ENCODE results near the gene TNNI3K.

The TNNI3K gene

DNA sequence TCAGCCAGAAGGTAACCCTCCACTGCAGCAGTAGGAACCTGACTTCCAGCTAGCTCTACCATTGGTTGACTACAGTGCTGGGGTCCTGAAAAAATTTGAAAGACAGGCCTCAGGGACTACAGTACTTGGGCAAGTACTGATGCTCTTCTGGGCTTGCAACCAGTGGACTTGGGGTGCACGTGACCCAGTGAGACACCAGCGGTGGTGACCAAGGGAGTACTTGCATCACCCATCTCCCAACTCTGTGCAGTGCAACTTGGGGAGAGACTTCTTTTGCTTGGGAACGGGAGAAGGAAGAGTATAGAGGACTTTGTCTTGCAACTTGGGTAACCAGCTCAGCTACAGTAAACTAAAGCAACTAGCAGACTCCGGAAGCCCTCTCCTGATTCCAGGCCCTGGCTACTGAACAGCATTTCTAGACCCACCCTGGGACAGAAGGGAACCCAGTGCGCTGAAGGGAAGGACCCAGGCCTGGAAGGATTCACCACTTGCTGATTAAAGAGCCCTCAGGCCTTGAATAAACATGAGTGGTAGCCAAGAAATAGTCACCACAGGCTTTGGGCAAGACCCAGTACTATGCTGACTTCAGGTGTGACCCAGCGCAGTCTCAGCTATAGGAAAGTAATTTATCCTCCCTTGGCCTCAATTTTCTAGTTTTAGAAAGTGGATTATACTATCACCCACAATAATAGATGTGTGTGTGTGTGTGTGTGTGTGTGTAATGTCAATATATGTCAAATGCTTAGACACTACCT is 45.6 kb downstream of the TNNI3K start:
- H3K9ac ChIP-seq (ENCODE audit: low read length) = no peak overlapping the region
- DNase-seq = no peak
- no peak overlapping the region for H3K4me2 ChIP-seq (ENCODE audit: low read depth, low read length)
- H2AFZ ChIP-seq (ENCODE audit: low read length) = no peak overlapping the region
- no peaks in the 10 kb centered on the region for H3K9me3 ChIP-seq (replicated peaks; ENCODE audit: insufficient read depth, low read length)
- H3F3A ChIP-seq (ENCODE audit: insufficient read depth, low read length) = no peaks in the 10 kb centered on the region
- no peaks in the 10 kb centered on the region for H3K36me3 ChIP-seq (replicated peaks; ENCODE audit: insufficient read depth, low read length)
- no peaks in the 10 kb centered on the region for H3K79me2 ChIP-seq (ENCODE audit: low read length)
- no peaks in the 10 kb centered on the region for H3K27me3 ChIP-seq (replicated peaks; ENCODE audit: insufficient read depth, low read length)
- TF ChIP-seq EZH2 (optimal IDR thresholded peaks at IDR 0.05; ENCODE audit: low read depth, low read length) (no peak), EZH2phosphoT487 (IDR thresholded peaks at IDR 0.05; ENCODE audit: low read length) (no peak)
- TF ChIP-seq, protein P1, sequence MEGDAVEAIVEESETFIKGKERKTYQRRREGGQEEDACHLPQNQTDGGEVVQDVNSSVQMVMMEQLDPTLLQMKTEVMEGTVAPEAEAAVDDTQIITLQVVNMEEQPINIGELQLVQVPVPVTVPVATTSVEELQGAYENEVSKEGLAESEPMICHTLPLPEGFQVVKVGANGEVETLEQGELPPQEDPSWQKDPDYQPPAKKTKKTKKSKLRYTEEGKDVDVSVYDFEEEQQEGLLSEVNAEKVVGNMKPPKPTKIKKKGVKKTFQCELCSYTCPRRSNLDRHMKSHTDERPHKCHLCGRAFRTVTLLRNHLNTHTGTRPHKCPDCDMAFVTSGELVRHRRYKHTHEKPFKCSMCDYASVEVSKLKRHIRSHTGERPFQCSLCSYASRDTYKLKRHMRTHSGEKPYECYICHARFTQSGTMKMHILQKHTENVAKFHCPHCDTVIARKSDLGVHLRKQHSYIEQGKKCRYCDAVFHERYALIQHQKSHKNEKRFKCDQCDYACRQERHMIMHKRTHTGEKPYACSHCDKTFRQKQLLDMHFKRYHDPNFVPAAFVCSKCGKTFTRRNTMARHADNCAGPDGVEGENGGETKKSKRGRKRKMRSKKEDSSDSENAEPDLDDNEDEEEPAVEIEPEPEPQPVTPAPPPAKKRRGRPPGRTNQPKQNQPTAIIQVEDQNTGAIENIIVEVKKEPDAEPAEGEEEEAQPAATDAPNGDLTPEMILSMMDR (IDR thresholded peaks at IDR 0.05; ENCODE audit: low read length) = no peak
- no peak overlapping the region for H3K4me3 ChIP-seq (ENCODE audit: low read length)
- no peak overlapping the region for H3K27ac ChIP-seq (ENCODE audit: low read length)
- no peaks in the 10 kb centered on the region for H3K9me2 ChIP-seq (replicated peaks; ENCODE audit: insufficient read depth, low read length)
- H4K20me1 ChIP-seq (ENCODE audit: insufficient read depth, low read length) = no peaks in the 10 kb centered on the region
- no peaks in the 10 kb centered on the region for H3K4me1 ChIP-seq (ENCODE audit: low read length)

DNA sequence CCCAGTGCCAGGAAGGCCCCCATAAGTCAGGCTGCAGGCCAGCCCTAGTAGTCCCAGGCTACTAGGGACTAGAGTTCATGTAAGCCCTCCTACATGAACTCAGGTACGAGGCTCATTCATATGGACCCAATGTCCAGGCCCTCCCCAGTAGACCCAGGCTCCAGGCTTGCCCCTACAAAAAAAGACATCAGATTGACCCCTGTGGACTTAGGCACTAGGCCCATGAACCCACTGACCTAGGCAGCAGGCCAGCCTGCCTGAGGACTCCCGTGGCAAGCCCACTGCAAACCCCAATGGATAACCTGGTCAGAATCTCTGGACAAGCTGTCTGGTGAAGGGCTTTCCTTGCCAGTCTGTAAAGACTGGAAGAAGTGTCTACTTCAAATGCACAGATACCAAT is 51.2 kb downstream of the TNNI3K start:
- Histone ChIP-seq H3K27me3 (replicated peaks; ENCODE audit: insufficient read depth, low read length) (no peaks in the 10 kb centered on the region), H3K4me3 (ENCODE audit: low read length) (no peak overlapping the region), H3K4me2 (ENCODE audit: low read depth, low read length) (no peak overlapping the region), H3K9me2 (replicated peaks; ENCODE audit: insufficient read depth, low read length) (no peaks in the 10 kb centered on the region), H2AFZ (ENCODE audit: low read length) (no peak overlapping the region), H3K36me3 (replicated peaks; ENCODE audit: insufficient read depth, low read length) (no peaks in the 10 kb centered on the region), H4K20me1 (ENCODE audit: insufficient read depth, low read length) (no peaks in the 10 kb centered on the region), H3K9ac (ENCODE audit: low read length) (no peak overlapping the region), H3F3A (ENCODE audit: insufficient read depth, low read length) (no peaks in the 10 kb centered on the region), H3K9me3 (replicated peaks; ENCODE audit: insufficient read depth, low read length) (no peaks in the 10 kb centered on the region), H3K4me1 (ENCODE audit: low read length) (no peaks in the 10 kb centered on the region), H3K79me2 (ENCODE audit: low read length) (no peaks in the 10 kb centered on the region), H3K27ac (ENCODE audit: low read length) (no peak overlapping the region)
- DNase-seq = no peak
- TF ChIP-seq, protein P1 (IDR thresholded peaks at IDR 0.05; ENCODE audit: low read length) = no peak

DNA sequence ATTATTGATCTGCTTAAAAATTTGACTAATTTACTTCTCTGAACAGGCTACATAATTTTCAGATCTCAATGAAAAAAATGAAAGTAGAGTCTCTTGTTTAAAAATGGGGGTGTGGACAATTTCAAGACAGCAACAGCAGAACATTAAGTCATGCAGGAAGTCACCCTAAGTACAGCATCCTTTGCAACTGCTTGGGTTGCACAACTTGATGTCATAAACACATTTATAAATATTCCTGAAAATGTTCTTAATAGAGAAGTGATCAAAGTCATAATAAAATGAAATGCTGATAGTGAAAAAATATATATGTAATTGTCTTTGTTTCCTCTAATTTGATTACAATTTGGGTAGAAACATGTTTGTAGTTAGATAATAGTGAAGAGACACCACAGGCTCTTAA is 79.3 kb downstream of the TNNI3K start:
- Histone ChIP-seq H3K4me2 (ENCODE audit: low read depth, low read length) (no peak overlapping the region), H3K27ac (ENCODE audit: low read length) (no peak overlapping the region), H3K9ac (ENCODE audit: low read length) (no peak overlapping the region), H3K9me3 (replicated peaks; ENCODE audit: insufficient read depth, low read length) (no peaks in the 10 kb centered on the region), H3F3A (ENCODE audit: insufficient read depth, low read length) (no peaks in the 10 kb centered on the region), H3K9me2 (replicated peaks; ENCODE audit: insufficient read depth, low read length) (no peaks in the 10 kb centered on the region), H3K4me1 (ENCODE audit: low read length) (no peaks in the 10 kb centered on the region), H3K4me3 (ENCODE audit: low read length) (no peak overlapping the region), H3K27me3 (replicated peaks; ENCODE audit: insufficient read depth, low read length) (no peaks in the 10 kb centered on the region), H4K20me1 (ENCODE audit: insufficient read depth, low read length) (no peaks in the 10 kb centered on the region), H3K36me3 (replicated peaks; ENCODE audit: insufficient read depth, low read length) (no peaks in the 10 kb centered on the region), H2AFZ (ENCODE audit: low read length) (no peak overlapping the region), H3K79me2 (ENCODE audit: low read length) (no peaks in the 10 kb centered on the region)
- TF ChIP-seq, protein P1 (IDR thresholded peaks at IDR 0.05; ENCODE audit: low read length) = no peak
- TF ChIP-seq EZH2phosphoT487 (IDR thresholded peaks at IDR 0.05; ENCODE audit: low read length) = no peak
- no peak for TF ChIP-seq EZH2 (optimal IDR thresholded peaks at IDR 0.05; ENCODE audit: low read depth, low read length)
- DNase-seq = no peak
